GM21528 (cell line): ENCODE data around the gene R3HDML.
"Not testable (repeated sequence)": the region's sequence is repeated elsewhere in the genome, so short reads cannot be mapped to it uniquely, and the experiment has no call there.

Experiments used
- ATAC-seq: cut with Tn5 transposase; IDR thresholded peaks from one replicate; pipeline ENCODE4 v1.9.1; 2021; ENCODE audit warnings: mild to moderate bottlenecking, moderate library complexity; ENCODE audit not compliant: unreplicated experiment, low FRiP score

The R3HDML gene, protein sequence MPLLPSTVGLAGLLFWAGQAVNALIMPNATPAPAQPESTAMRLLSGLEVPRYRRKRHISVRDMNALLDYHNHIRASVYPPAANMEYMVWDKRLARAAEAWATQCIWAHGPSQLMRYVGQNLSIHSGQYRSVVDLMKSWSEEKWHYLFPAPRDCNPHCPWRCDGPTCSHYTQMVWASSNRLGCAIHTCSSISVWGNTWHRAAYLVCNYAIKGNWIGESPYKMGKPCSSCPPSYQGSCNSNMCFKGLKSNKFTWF

DNA sequence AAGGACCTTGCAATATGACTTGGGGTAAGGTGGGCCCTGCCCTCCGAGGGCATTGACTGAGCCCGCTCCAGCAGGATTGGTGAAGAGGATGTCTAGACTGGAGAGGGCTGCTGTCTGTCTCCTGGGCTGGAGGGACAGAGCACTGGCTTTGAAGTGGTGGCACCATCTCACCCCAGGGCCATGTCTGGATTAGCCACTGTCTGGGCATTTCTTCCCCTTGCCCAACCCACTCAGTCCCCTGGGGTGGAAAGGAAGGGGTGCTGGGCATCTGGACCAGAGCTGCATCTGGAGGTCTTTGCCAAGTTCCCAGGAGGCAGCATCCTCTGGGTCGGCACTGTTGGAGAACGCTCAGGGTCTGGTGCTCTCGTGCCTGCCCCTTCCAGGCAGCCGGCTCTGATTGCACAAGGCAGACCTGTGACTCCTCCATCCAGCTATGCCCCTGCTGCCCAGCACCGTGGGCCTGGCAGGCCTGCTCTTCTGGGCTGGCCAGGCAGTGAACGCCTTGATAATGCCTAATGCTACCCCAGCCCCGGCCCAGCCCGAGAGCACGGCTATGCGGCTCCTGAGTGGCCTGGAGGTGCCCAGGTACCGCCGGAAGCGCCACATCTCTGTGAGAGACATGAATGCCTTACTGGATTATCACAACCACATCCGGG, at the start of gene R3HDML:
Gene R3HDML, plus strand, starts transcription at position 319 of the 656 bp plus-strand sequence. Its CDS starts 115 bp downstream, at position 434.
- ATAC-seq: no peak

- ATAC-seq: no peak
These were observed 49.4 kb upstream of the R3HDML start for GRCh38 chr20:44287272-44288097.

GRCh38 chr20:44288252-44288651, 48.6 kb upstream of the R3HDML start:
- no peak for ATAC-seq

GRCh38 chr20:44291754-44292153, 45.1 kb upstream of the R3HDML start:
- ATAC-seq: no peak

DNA sequence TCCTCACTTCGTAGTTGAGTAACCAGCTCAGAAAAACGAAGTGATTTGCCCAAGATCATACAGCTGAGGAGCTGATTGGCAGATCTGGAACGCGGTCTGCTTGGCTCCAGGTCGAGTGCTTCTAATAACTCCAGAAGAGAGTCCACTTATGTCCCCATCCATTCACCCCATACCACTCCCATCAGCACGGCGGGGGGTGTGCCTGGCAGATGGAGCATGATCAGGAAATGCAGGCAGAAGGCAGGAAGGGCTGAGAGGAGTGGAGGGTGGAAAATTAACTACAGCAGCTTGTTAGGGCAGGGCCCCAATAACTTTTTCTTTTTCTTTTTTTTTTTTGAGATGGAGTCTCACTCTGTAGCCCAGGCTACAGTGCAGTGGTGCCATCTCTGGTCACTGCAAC, 40.8 kb upstream of the R3HDML start:
- ATAC-seq: no peak

DNA sequence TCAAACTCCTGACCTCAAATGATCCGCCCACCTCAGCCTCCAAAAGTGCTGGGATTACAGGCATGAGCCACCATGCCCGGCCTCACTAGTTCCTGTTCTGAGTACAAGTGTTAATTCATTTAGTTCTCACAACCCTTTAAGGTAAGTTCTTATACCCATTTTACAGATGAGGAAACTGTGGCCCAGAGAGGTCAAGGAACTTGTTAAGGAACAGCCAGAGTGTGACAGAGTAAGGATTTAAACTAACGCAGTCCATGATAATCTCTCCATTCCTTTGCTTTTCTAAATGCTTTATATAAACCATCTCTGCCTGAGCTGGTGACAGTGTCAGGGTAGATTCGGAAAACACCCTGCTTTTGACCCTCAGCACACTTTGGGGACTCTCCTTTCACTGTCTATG, 39.1 kb upstream of the R3HDML start:
- no peak for ATAC-seq

GRCh38 chr20:44299011-44299535, 37.8 kb upstream of the R3HDML start:
- not testable (repeated sequence) for ATAC-seq

GRCh38 chr20:44301285-44301684, 35.6 kb upstream of the R3HDML start:
- no peak for ATAC-seq

- ATAC-seq: no peak
These were observed 34.7 kb upstream of the R3HDML start for GRCh38 chr20:44302026-44302669.

- no peak for ATAC-seq
These were observed 34.1 kb upstream of the R3HDML start for GRCh38 chr20:44302736-44303135.

- no peak for ATAC-seq
These were observed 32.5 kb upstream of the R3HDML start for GRCh38 chr20:44304383-44304782.

- no peak for ATAC-seq
These were observed 29.9 kb upstream of the R3HDML start for GRCh38 chr20:44306927-44307326.

GRCh38 chr20:44309763-44310663, 26.8 kb upstream of the R3HDML start:
- ATAC-seq: no peak

DNA sequence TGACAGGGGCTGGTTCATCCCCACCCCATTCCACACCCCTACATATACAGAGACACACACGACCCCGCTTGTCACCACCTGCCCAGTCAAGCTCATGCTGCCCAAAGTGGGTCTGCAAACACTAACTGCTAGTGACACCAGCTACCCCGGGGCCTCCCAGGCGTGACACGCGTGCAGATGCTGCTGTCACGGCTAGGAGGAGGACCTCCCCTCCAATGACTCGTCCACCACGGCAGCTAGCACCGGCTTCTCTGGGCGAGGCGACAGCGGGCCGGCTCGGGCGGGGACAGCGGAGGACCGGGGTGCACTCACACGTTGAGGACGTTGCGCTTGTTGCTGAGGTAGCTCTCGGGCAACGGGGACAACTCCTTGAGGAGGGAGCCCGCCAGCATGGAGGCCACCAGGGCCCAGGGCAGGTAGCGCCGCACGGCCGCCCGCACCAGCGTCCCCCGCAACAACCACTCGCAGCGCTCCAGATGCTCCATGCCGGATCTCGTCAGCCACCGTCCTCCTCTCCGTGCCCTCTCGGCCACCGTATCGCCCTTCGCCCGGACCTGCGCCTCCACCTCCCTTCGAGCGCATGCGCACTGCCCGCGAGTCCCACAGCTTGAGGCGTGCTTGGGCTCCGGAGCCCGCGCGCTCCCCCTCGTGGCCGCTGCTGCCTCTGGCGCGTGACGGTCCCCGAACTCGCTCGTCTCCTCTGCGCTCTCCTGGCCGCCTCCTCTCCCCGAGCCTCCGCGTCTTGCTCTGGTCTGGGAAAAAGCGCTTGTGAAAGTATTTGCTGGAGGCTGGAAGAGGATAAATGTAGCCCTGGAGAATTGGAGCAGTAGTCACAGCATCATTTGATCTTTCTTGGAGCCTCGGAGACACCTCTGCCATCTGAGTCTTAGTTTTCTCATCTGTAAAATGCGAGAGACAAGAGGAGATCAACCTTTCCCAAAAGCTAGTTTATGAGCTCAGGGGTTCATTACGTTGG, 25.9 kb upstream of the R3HDML start, which contains the start of gene FITM2:
Gene FITM2, minus strand, starts transcription at position 539 of the 976 bp plus-strand sequence. Its CDS starts 54 bp downstream, at position 485.
- peak; percentile 87 for ATAC-seq

DNA sequence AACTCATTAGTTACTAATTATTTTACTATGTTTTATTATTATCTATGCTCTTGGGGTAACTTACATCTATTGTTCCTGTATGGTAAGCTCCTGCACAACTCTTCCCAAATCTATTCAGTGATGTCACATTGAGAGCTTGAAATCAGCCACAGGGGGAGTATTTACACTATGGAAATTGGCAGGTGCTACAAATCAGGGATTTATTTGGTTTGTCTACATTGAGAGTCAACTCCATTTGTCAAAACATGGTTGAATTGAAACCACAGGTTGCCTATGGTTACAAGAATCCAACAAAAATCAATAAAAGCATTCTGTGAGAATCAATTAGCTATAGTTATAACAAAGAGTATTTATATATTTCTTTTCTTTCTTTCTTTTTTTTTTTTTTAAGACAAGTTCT, 22.0 kb upstream of the R3HDML start:
- no peak for ATAC-seq

- no peak for ATAC-seq
These were observed 16.9 kb upstream of the R3HDML start for GRCh38 chr20:44319839-44320422.

GRCh38 chr20:44324343-44324742, 12.5 kb upstream of the R3HDML start:
- ATAC-seq: no peak
